HG02885 (cell line): ENCODE results near the gene MIXL1.
"Not testable (repeated sequence)": the region's sequence is repeated elsewhere in the genome, so short reads cannot be mapped to it uniquely, and the experiment has no call there.

ENCODE experiments used
- ATAC-seq: cut with Tn5 transposase; IDR thresholded peaks from one replicate; pipeline ENCODE4 v1.9.1; 2021; ENCODE audit warnings: mild to moderate bottlenecking; ENCODE audit not compliant: unreplicated experiment, poor library complexity

MIXL1 gene

GRCh38 chr1:226211181-226211821 lies 12.2 kb upstream of the MIXL1 start:
- no peak for ATAC-seq

- ATAC-seq = no peak
Measured at GRCh38 chr1:226212545-226212944, 10.9 kb upstream of the MIXL1 start.

GRCh38 chr1:226215239-226215638 lies 8.2 kb upstream of the MIXL1 start:
- no peak for ATAC-seq

GRCh38 chr1:226216056-226216455 lies 7.4 kb upstream of the MIXL1 start:
- ATAC-seq = no peak

GRCh38 chr1:226217273-226217672 lies 6.2 kb upstream of the MIXL1 start:
- no peak for ATAC-seq

GRCh38 chr1:226220473-226221189 lies 2.8 kb upstream of the MIXL1 start:
- no peak for ATAC-seq

- ATAC-seq = no peak
Measured at GRCh38 chr1:226222686-226223085, 778 bp upstream of the MIXL1 start.

GRCh38 chr1:226223786-226224244 lies 351 bp downstream of the MIXL1 start:
- peak; percentile 70 for ATAC-seq

- ATAC-seq = peak; percentile 35
Measured at GRCh38 chr1:226226601-226227000, 3.1 kb downstream of the MIXL1 start.

GRCh38 chr1:226233293-226233692 lies 9.8 kb downstream of the MIXL1 start:
- peak; percentile 72 for ATAC-seq

- no peak for ATAC-seq
Measured at GRCh38 chr1:226233806-226234205, 10.3 kb downstream of the MIXL1 start.

GRCh38 chr1:226236826-226237225 lies 13.4 kb downstream of the MIXL1 start:
- ATAC-seq = no peak

- ATAC-seq = no peak
Measured at GRCh38 chr1:226239421-226239820, 16.0 kb downstream of the MIXL1 start.

- ATAC-seq = no peak
Measured at GRCh38 chr1:226248091-226248490, 24.6 kb downstream of the MIXL1 start.

- ATAC-seq = no peak
Measured at GRCh38 chr1:226248796-226249195, 25.3 kb downstream of the MIXL1 start.

- ATAC-seq = no peak
Measured at GRCh38 chr1:226250511-226250910, 27.0 kb downstream of the MIXL1 start.

GRCh38 chr1:226252841-226253240 lies 29.4 kb downstream of the MIXL1 start:
- ATAC-seq = not testable (repeated sequence)

GRCh38 chr1:226253933-226254332 lies 30.5 kb downstream of the MIXL1 start:
- ATAC-seq = no peak

- no peak for ATAC-seq
Measured at GRCh38 chr1:226255380-226255779, 31.9 kb downstream of the MIXL1 start.

GRCh38 chr1:226261818-226262217 lies 38.4 kb downstream of the MIXL1 start:
- ATAC-seq = no peak

GRCh38 chr1:226268421-226269124 lies 45.1 kb downstream of the MIXL1 start:
- ATAC-seq = no peak
